Fibroblast of peridontal ligament (primary cell): ENCODE measurements around the gene TBC1D3G.
"Not testable (repeated sequence)": the region's sequence is repeated elsewhere in the genome, so short reads cannot be mapped to it uniquely, and the experiment has no call there.

Source experiments
- DNase-seq: peaks from one replicate; pipeline ENCODE4 v3.0.0-alpha.2; 2010; ENCODE audit errors: extremely low read depth

The TBC1D3G gene

GRCh38 chr17:36323584-36323983 is at the start of gene TBC1D3G:
TBC1D3G (plus strand) TSS chr17:36323884; CDS start chr17:36325412, 1,528 bp downstream.
- not testable (repeated sequence) for DNase-seq

GRCh38 chr17:36283256-36283655 is 40.4 kb upstream of the TBC1D3G start:
- not testable (repeated sequence) for DNase-seq

GRCh38 chr17:36284219-36284618 is 39.5 kb upstream of the TBC1D3G start:
- DNase-seq = not testable (repeated sequence)

GRCh38 chr17:36289965-36290612 is 33.6 kb upstream of the TBC1D3G start:
- not testable (repeated sequence) for DNase-seq

GRCh38 chr17:36295161-36295560 is 28.5 kb upstream of the TBC1D3G start:
- not testable (repeated sequence) for DNase-seq

GRCh38 chr17:36315736-36316135 is 7.9 kb upstream of the TBC1D3G start:
- DNase-seq = not testable (repeated sequence)

GRCh38 chr17:36362496-36362895 is 38.8 kb downstream of the TBC1D3G start:
- not testable (repeated sequence) for DNase-seq

- DNase-seq = not testable (repeated sequence)
Observed at GRCh38 chr17:36375938-36376337, 52.3 kb downstream of the TBC1D3G start.
